GM13977 (cell line): ENCODE measurements around the gene PPP2R5E.
A peak's percentile ranks its signal among the peaks of the same experiment; 100 is the strongest.
"Not testable (repeated sequence)": the region's sequence is repeated elsewhere in the genome, so short reads cannot be mapped to it uniquely, and the experiment has no call there.

Experiments
- DNase-seq: peaks from one replicate; pipeline ENCODE4 v3.0.0; 2012; ENCODE audit warnings: low spot score
- in situ Hi-C: fragments of 300-500 bp; cut with MboI; formaldehyde crosslinking; loops from one replicate; pipeline ENCODE4 v1.12.0; 2022; ENCODE audit warnings: low sequenced_read_pairs, low pct_unique_long_range_greater_than_20kb, mixed read lengths, inconsistent platforms; ENCODE audit not compliant: unreplicated experiment
- TF ChIP-seq, protein P1 (sequence below): IDR thresholded peaks from 2 replicates; pipeline ENCODE4 v1.5.1; 2012; ENCODE audit warnings: mild to moderate bottlenecking, control low read depth; ENCODE audit not compliant: insufficient read depth; ENCODE audit errors: extremely low read depth, missing control alignments

Gene PPP2R5E

GRCh38 chr14:63387711-63388110, 155.5 kb downstream of the PPP2R5E start:
- in situ Hi-C loops = loop anchor here (25.0 kb wide), 3 partner anchors 250 to 925 kb away; partner anchors contain the start of gene WDR89
- TF ChIP-seq, protein P1, sequence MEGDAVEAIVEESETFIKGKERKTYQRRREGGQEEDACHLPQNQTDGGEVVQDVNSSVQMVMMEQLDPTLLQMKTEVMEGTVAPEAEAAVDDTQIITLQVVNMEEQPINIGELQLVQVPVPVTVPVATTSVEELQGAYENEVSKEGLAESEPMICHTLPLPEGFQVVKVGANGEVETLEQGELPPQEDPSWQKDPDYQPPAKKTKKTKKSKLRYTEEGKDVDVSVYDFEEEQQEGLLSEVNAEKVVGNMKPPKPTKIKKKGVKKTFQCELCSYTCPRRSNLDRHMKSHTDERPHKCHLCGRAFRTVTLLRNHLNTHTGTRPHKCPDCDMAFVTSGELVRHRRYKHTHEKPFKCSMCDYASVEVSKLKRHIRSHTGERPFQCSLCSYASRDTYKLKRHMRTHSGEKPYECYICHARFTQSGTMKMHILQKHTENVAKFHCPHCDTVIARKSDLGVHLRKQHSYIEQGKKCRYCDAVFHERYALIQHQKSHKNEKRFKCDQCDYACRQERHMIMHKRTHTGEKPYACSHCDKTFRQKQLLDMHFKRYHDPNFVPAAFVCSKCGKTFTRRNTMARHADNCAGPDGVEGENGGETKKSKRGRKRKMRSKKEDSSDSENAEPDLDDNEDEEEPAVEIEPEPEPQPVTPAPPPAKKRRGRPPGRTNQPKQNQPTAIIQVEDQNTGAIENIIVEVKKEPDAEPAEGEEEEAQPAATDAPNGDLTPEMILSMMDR = no peak
- no peak for DNase-seq

- TF ChIP-seq, protein P1 = no peak
- in situ Hi-C loops = loop anchor here (25.0 kb wide), 3 partner anchors 253 to 928 kb away; partner anchors contain the start of gene WDR89
- peak; percentile 32 for DNase-seq
Observed at GRCh38 chr14:63383776-63384367, 159.3 kb downstream of the PPP2R5E start.

DNA sequence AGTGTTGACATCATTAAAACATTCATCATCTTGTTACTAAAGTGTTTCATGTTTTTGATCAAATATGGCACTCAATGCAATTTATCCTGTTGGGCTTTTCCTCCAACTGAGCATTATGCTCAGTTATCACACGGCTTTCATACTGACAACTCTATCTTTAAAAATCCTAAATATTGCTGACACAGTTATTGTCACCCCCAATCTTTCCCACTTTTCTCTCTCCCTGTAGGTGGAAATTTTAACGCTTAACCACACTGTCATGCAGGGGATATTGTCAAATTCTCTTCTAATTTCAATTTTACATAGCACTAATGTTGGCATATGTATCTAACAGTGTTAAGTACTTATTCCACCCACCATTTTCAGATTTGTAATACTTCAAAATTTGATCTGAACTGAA, 164.7 kb downstream of the PPP2R5E start:
- no peak for DNase-seq
- in situ Hi-C loops = loop anchor here (25.0 kb wide), 3 partner anchors 259 to 934 kb away; partner anchors contain the start of gene WDR89
- TF ChIP-seq, protein P1 = no peak

DNA sequence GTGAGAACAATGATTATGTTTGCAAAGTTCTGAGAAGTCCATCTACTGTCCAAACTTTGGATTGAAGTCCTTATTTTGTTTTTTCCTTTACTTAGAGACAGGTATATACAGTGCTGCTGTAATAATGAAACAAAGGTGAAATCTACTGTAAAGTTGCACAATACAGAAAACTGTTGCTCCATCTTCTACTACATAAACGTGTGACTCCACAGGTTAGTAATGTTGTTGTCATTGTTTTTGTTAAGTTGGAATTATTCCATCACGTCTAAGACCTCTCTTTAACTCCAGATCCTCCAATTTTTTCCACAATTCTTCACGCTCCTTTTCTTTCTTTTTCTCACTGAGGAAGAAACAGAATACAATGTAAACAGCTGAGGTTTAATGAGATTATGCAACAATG, 167.4 kb downstream of the PPP2R5E start:
- in situ Hi-C loops = loop anchor here (25.0 kb wide), 3 partner anchors 262 to 937 kb away; partner anchors contain the start of gene WDR89
- TF ChIP-seq, protein P1 = no peak
- DNase-seq = no peak

DNA sequence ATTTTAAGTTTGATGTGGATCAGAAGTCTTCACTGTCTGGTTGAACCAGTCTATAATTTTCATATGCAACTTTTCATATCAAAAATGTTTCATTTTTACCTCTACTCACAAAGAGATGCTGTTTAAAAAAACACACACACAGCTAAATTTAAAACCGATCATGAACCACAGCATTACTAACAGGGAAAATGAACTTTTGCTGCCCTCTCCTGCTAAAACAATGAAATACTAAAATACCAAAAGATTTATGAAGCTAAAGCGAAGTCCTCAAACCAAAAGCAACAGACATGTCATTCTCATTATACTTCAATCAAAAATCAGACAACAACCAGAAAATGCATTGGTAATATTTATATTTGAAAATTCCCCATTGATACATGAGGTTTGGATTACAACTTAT, 171.6 kb downstream of the PPP2R5E start:
- DNase-seq, in situ Hi-C loops: not testable (repeated sequence)

GRCh38 chr14:63371033-63371432, 172.1 kb downstream of the PPP2R5E start:
- DNase-seq = no peak
- TF ChIP-seq, protein P1 = no peak
- in situ Hi-C loops = no loop called here

DNA sequence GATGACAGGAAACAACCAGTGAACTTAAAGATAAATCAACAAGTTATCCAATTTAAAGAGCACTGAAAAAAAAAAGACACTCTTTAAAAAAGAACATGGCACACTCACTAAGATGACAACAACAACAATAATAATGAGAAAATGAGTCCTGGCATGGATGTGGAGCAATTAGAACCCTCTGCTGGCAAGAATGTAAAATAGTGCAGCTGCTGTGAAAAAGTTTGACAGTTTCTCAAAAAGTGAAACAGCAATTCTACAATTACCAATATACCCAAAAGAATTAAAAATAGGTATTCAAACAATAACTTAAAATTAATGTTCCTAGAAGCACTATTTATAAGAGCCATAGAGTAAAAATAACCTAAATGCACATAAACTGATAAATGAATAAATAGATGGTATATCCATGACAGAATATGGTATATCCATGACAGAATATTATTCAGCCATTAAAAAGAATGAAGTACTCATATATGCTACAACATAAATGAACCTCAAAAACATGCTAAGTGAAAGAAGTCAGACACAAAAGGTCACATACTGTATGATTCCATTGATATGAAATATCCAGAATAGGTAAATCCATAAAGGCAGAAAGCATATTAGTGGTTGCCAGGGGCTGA, 175.3 kb downstream of the PPP2R5E start:
- no peak for DNase-seq
- TF ChIP-seq, protein P1 = no peak
- in situ Hi-C loops = no loop called here
